ENCODE data around the gene SNED1. TPM values are rescaled to one million over a fixed set of nuclear protein-coding genes. Genes with fewer than 3 reads are reported as not detected.

Gene SNED1
- total RNA-seq, 4 donors from 2014 or later, result 18.0 to 52.2 (median 32.5) TPM

- no peak for TF ChIP-seq CTCF (IDR thresholded peaks at IDR 0.05)
- DNase-seq (ENCODE audit: low spot score) (no peak), ATAC-seq (ENCODE audit: low FRiP score) (no peak)
Measured at GRCh38 chr2:241122376-241123002, 124.1 kb downstream of the SNED1 start.

DNA sequence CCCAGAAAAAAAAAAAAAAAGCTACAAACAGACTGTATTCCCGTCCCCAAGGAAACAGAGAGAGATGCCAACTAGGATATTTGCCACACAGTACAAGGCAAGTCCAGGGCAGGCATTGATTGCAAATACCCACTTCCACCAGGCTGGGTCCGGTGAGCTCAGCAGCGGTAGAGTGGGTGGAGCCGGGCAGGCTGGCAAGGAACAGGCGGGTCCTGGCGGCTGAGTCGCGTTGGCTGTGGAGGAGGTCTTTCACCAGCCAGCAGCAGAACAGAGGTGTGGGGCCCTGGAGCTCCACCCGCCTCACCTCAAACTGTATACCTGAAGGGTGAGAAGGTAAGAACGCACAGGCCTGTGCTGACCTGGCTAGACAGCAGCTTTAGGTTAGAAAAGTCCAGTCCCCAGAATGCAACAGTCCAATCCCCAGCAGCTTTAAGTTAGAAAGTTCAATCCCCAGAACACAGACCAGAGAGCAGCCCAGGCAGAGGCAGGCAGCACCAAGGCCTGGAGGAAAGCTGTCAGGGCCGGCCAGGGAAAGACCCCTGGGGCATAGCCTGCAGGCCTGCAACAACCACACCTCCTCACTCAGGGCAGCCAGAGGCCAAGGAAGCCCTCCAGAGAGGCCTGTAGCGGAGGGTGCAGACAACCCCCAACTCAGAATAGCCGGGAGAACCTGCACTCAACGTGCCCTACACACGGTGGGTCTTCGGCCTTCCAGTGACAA, 125.6 kb downstream of the SNED1 start:
- peak; percentile 47 for ATAC-seq (ENCODE audit: low FRiP score)
- TF ChIP-seq CTCF (IDR thresholded peaks at IDR 0.05), result no peak
- DNase-seq (ENCODE audit: low spot score), result no peak

- no peak for ATAC-seq (ENCODE audit: low FRiP score)
- DNase-seq (ENCODE audit: low spot score), result no peak
- TF ChIP-seq CTCF (IDR thresholded peaks at IDR 0.05), result no peak
Measured at GRCh38 chr2:241125626-241126025, 127.2 kb downstream of the SNED1 start.

- no peak for DNase-seq (ENCODE audit: low spot score)
- no peak for TF ChIP-seq CTCF (IDR thresholded peaks at IDR 0.05)
- ATAC-seq (ENCODE audit: low FRiP score), result no peak
Measured at GRCh38 chr2:241126201-241126611, 127.8 kb downstream of the SNED1 start.

DNA sequence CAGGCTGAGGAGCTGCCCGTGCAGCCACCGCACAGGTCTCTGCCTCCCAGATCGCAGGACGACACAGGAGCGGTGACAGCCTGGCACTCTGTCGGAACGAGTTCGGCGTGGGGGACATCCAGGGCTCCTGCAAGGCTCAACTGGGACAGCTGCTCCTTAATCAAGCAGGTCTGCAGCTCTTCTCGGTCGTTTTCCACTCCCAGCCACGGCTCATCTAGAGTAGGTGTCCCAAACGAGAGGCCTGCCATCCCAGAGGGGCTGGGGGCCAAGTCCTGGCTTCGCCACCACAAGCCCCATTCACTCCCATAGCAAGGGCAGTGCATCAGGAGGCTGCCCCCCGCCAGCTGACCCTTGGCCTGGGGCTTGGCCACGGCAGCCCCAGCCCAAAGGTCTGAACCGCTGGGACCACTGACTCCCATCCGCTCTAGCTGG, 128.4 kb downstream of the SNED1 start:
- TF ChIP-seq CTCF (IDR thresholded peaks at IDR 0.05), result no peak
- ATAC-seq (ENCODE audit: low FRiP score), result no peak
- no peak for DNase-seq (ENCODE audit: low spot score)

GRCh38 chr2:241128266-241128665, 129.8 kb downstream of the SNED1 start:
- TF ChIP-seq CTCF (IDR thresholded peaks at IDR 0.05), result no peak
- ATAC-seq (ENCODE audit: low FRiP score) (no peak), DNase-seq (ENCODE audit: low spot score) (no peak)
